ENCODE results near the gene FOCAD.

- no peak for TF ChIP-seq POLR2AphosphoS5 (IDR thresholded peaks at IDR 0.05)
- TF ChIP-seq EP300 (IDR thresholded peaks at IDR 0.05): no peak
Measured at GRCh38 chr9:20689833-20690232, 5.8 kb downstream of the FOCAD start.

All from stomach (tissue), 4 donors.